Fibroblast of the aortic adventitia (primary cell): ENCODE measurements around the gene LAMB3. TPM values are rescaled to one million over a fixed set of nuclear protein-coding genes. Genes with fewer than 3 reads are reported as not detected.

Source experiments
- DNase-seq: peaks from one replicate; pipeline ENCODE4 v3.0.0-alpha.2; 2010; ENCODE audit warnings: low read depth
- H3K4me3 ChIP-seq: 2 replicates; pipeline ENCODE4 v1.5.1; 2011; ENCODE audit warnings: low read depth, mild to moderate bottlenecking, control low read depth, low read length, moderate library complexity
- total RNA-seq: library from RNA; depleted of rRNA; stranded (reverse); fragments of >200 nt; gene quantifications from 2 replicates; pipeline ENCODE4 v1.2.3, GENCODE V29; 2012; ENCODE audit warnings: low replicate concordance
- TF ChIP-seq, protein P1 (sequence below): IDR thresholded peaks from 2 replicates; pipeline ENCODE4 v1.5.1; 2011; ENCODE audit warnings: mild to moderate bottlenecking, low read length, control low read depth, inconsistent platforms; ENCODE audit not compliant: insufficient read depth

LAMB3 gene
- total RNA-seq, 1 donor = 10.3 TPM

- TF ChIP-seq, protein P1, sequence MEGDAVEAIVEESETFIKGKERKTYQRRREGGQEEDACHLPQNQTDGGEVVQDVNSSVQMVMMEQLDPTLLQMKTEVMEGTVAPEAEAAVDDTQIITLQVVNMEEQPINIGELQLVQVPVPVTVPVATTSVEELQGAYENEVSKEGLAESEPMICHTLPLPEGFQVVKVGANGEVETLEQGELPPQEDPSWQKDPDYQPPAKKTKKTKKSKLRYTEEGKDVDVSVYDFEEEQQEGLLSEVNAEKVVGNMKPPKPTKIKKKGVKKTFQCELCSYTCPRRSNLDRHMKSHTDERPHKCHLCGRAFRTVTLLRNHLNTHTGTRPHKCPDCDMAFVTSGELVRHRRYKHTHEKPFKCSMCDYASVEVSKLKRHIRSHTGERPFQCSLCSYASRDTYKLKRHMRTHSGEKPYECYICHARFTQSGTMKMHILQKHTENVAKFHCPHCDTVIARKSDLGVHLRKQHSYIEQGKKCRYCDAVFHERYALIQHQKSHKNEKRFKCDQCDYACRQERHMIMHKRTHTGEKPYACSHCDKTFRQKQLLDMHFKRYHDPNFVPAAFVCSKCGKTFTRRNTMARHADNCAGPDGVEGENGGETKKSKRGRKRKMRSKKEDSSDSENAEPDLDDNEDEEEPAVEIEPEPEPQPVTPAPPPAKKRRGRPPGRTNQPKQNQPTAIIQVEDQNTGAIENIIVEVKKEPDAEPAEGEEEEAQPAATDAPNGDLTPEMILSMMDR = no peak
- no peak for DNase-seq
Observed at GRCh38 chr1:209627027-209627731, 25.0 kb downstream of the LAMB3 start.

DNA sequence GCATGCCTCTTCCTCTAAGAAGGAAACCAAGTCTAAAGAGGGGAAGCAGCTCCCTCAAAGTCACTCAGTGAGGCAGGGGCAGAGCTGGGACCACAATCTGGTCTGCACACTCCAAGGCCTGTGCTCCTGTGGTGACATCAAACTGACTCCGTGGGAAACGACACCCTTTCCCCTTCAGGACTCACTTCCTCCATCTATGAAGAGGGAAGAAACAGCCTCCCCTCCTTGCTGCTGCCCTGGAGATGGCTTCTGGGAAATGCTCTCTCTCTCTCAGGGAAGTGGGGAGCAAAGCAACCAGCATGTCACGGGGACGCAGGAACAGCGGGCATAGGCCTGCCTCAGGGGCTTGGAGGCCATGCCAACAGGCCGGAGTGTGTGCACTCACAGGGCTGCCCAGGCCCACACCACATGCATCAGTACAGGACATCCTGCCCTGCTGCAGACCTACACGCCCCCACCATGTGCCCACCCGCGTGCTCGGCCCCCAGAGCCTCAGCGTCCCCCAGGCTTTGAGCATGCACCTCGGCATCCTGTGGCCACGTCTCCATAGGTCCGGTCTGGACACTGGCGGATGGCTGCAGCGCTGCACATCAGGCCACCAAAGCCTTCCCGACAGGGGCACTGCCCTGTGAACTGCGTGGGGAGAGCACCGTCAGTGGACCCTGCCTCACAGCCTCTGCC lies 25.7 kb downstream of the LAMB3 start:
- H3K4me3 ChIP-seq = no peak overlapping the region
- no peak for DNase-seq
- TF ChIP-seq, protein P1 = no peak

More at GRCh38 chr1:209627027-209627731, 25.0 kb downstream of the LAMB3 start:
- H3K4me3 ChIP-seq = no peak overlapping the region

DNA sequence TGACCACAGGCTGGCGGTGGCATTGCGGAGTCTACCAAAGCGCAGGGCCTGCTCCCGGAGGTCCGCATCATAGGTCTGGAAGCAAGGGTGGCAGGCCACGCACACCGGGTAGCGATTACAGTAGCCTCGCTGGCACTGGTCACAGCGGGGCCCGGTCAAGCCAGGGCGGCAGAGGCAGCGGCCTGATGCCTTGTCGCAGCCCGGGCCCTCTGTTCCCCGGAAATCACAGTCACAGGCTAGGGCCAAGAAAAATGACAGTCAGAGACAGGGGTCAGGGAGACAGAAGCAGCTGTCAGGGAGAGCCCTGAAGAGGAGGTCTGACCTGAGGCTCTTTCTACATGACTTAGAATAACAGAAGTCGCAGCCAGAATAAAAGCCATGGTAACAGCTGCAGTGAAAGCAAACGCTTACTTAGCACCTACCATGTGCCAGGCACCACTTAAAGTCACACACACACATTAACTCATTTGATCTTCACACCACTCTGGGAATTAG lies 26.4 kb downstream of the LAMB3 start:
- TF ChIP-seq, protein P1 = no peak
- DNase-seq = no peak
- no peak overlapping the region for H3K4me3 ChIP-seq

- no peak overlapping the region for H3K4me3 ChIP-seq
- TF ChIP-seq, protein P1 = no peak
- DNase-seq = no peak
Observed at GRCh38 chr1:209624558-209625549, 27.4 kb downstream of the LAMB3 start.

GRCh38 chr1:209622841-209623829 lies 29.1 kb downstream of the LAMB3 start:
- TF ChIP-seq, protein P1 = no peak
- no peak for DNase-seq
- H3K4me3 ChIP-seq = no peak overlapping the region
